DND-41 (cell line): ENCODE measurements around the gene FAM107B.

Experiments used
- ATAC-seq: fragments of 200-7000 bp; cut with Tn5 transposase; 3 replicates; pipeline ENCODE4 v1.9.1; 2021; ENCODE audit warnings: low read depth; ENCODE audit not compliant: insufficient read depth
- DNase-seq: peaks from one replicate; pipeline ENCODE4 v3.0.0-alpha.2; 2020
- H2AFZ ChIP-seq: 2 replicates; pipeline ENCODE4 v1.6.0; 2012; ENCODE audit warnings: low read depth, low read length
- H3K27ac ChIP-seq: 2 replicates; pipeline ENCODE4 v1.5.1; 2012; ENCODE audit warnings: low read length, inconsistent platforms
- H3K27me3 ChIP-seq: fragments of 200-600 bp; sonication (generic); 2 replicates; pipeline ENCODE4 v1.6.0; 2012; ENCODE audit warnings: low read length, mild to moderate bottlenecking, inconsistent platforms; ENCODE audit not compliant: insufficient read depth, poor library complexity
- H3K36me3 ChIP-seq: 2 replicates; pipeline ENCODE4 v1.5.1; 2012; ENCODE audit warnings: low read length, inconsistent platforms; ENCODE audit not compliant: insufficient read depth
- H3K4me1 ChIP-seq: 2 replicates; pipeline ENCODE4 v1.5.1; 2012; ENCODE audit warnings: mild to moderate bottlenecking, low read length; ENCODE audit not compliant: insufficient read depth
- H3K4me2 ChIP-seq: 2 replicates; pipeline ENCODE4 v1.6.0; 2012; ENCODE audit warnings: mild to moderate bottlenecking, moderate library complexity, low read length, inconsistent platforms; ENCODE audit not compliant: insufficient read depth
- H3K4me3 ChIP-seq, 2 experiments: fragments of 200-600 bp in 1 of 2; shearing (Covaris generic) in 1 of 2; 2 replicates each; pipeline ENCODE4 v1.5.1; 2012 to 2016; ENCODE audit warnings: inconsistent platforms in 2 of 2, low read length in 2 of 2, mild to moderate bottlenecking in 2 of 2, low read depth in 1 of 2, moderate library complexity in 1 of 2
- H3K79me2 ChIP-seq: 2 replicates; pipeline ENCODE4 v1.6.0; 2012; ENCODE audit warnings: low read length, inconsistent platforms; ENCODE audit not compliant: insufficient read depth
- H3K9ac ChIP-seq: 2 replicates; pipeline ENCODE4 v1.6.0; 2012; ENCODE audit warnings: low read depth, mild to moderate bottlenecking, inconsistent platforms, low read length, moderate library complexity
- H3K9me3 ChIP-seq: 2 replicates; pipeline ENCODE4 v1.5.1; 2012; ENCODE audit warnings: low read length, moderate library complexity, mild to moderate bottlenecking, inconsistent platforms; ENCODE audit not compliant: insufficient read depth, severe bottlenecking
- H4K20me1 ChIP-seq: 2 replicates; pipeline ENCODE4 v1.6.0; 2012; ENCODE audit warnings: low read length; ENCODE audit not compliant: insufficient read depth
- CTCF ChIP-seq: IDR thresholded peaks from 2 replicates; pipeline ENCODE4 v1.5.1; 2012; ENCODE audit warnings: borderline replicate concordance, low read length, moderate library complexity, mild to moderate bottlenecking; ENCODE audit not compliant: poor library complexity, severe bottlenecking; ENCODE audit errors: extremely low read depth
- EZH2 ChIP-seq: IDR thresholded peaks from 3 replicates; pipeline ENCODE4 v1.6.1; 2012; ENCODE audit warnings: borderline replicate concordance, low read depth, mild to moderate bottlenecking, moderate library complexity, low read length, inconsistent platforms; ENCODE audit not compliant: severe bottlenecking

FAM107B gene

GRCh38 chr10:14772399-14772798, 2.3 kb downstream of the FAM107B start:
- H4K20me1 ChIP-seq, result no peaks in the 10 kb centered on the region
- no peaks in the 10 kb centered on the region for H3K36me3 ChIP-seq
- H3K27ac ChIP-seq, result no peak overlapping the region
- H3K4me3 ChIP-seq, result no peak overlapping the region
- H2AFZ ChIP-seq, result no peak overlapping the region
- no peaks in the 10 kb centered on the region for H3K9me3 ChIP-seq
- no peaks in the 10 kb centered on the region for H3K79me2 ChIP-seq
- no peak overlapping the region for H3K4me2 ChIP-seq
- TF ChIP-seq CTCF, result no peak
- TF ChIP-seq EZH2, result no peak
- H3K9ac ChIP-seq, result no peak overlapping the region
- ATAC-seq (no peak), DNase-seq (no peak)
- H3K27me3 ChIP-seq, result peaks cover 12% of the 10 kb centered on the region
- no peaks in the 10 kb centered on the region for H3K4me1 ChIP-seq

- Histone ChIP-seq H3K79me2 (no peaks in the 10 kb centered on the region), H3K9me3 (no peaks in the 10 kb centered on the region), H3K4me1 (no peaks in the 10 kb centered on the region), H3K4me2 (no peak overlapping the region), H2AFZ (no peak overlapping the region), H3K9ac (no peak overlapping the region), H4K20me1 (no peaks in the 10 kb centered on the region), H3K27ac (no peak overlapping the region), H3K36me3 (no peaks in the 10 kb centered on the region), H3K4me3 (no peak overlapping the region), H3K27me3 (peaks cover 14% of the 10 kb centered on the region)
- TF ChIP-seq CTCF (no peak), EZH2 (no peak)
- ATAC-seq, result no peak
- no peak for DNase-seq
These were observed 3.8 kb downstream of the FAM107B start for GRCh38 chr10:14770927-14771326.

- Histone ChIP-seq H3K27me3 (peaks cover 2% of the 10 kb centered on the region), H4K20me1 (no peaks in the 10 kb centered on the region), H3K4me3 (no peak overlapping the region), H3K4me2 (no peak overlapping the region), H3K9ac (no peak overlapping the region), H3K79me2 (no peaks in the 10 kb centered on the region), H3K27ac (no peak overlapping the region), H3K36me3 (no peaks in the 10 kb centered on the region), H3K9me3 (no peaks in the 10 kb centered on the region), H3K4me1 (no peaks in the 10 kb centered on the region), H2AFZ (no peak overlapping the region)
- TF ChIP-seq EZH2 (no peak), CTCF (no peak)
- DNase-seq (no peak), ATAC-seq (no peak)
These were observed 13.3 kb downstream of the FAM107B start for GRCh38 chr10:14761372-14761771.
